ENCODE data around the gene CAMK1D.
A peak's percentile ranks its signal among the peaks of the same experiment; 100 is the strongest.

The CAMK1D gene

DNA sequence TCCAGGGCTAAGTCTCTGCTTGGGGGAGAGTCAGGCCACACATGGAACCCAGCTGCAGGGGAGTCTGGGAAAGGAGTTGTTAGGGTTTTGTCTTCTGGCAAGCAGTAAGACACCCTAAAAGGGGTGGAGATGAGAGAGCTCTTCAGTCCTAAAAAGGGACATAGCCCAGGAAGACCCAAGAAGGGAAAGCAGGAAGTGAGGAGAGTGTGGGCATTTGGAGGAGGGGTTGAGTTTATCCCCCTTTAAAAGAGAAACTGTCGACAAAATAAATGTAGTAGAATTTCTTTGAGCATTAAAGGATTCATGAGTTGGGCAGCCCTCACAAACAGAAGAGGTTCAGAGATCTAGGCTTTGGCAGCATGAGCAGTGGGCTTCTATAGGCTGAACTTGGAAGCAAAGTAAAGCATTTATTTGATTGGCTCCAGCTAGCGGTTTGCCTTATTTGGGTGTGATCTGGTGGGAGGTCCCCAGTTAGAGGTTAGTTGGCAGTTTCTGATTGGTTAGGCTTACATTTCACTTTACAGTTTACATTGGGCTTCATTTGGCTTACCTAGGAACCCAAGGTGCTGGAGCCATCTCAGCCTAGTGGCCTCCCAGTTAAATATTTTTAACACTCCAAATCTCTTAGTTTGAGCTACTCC lies 246.7 kb downstream of the CAMK1D start:
- Mint-ChIP-seq H3K9me3 (peaks cover 10% of the 10 kb centered on the region), H3K4me1 (ENCODE audit: low read depth) (peaks cover 50% of the 10 kb centered on the region), H3K36me3 (ENCODE audit: low read depth) (peaks cover 24% of the 10 kb centered on the region), H3K27me3 (no peaks in the 10 kb centered on the region), H3K27ac (no peak overlapping the region), H3K4me3 (no peak overlapping the region)

DNA sequence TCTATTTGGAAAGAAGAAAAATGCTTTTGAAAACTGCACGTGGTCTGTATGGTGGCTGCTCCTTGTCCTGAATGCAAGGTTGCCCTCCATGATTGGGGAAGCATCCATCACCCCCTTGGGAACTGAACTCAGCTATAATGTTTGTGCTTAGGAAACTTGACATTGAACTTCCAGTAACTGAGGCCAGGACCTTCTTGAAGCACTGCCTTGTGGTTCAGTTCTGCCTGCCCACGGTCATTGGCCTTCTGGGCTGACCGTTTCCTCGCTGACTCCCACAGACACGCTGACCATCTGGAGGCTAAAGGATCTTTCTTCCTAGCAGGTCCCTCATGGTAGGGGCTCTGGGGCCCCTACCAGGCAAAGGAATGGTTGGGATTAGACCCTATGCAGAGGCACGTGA lies 247.8 kb downstream of the CAMK1D start:
- Mint-ChIP-seq H3K4me3 (no peak overlapping the region), H3K27ac (no peak overlapping the region), H3K36me3 (ENCODE audit: low read depth) (peaks cover 24% of the 10 kb centered on the region), H3K4me1 (ENCODE audit: low read depth) (peaks cover 46% of the 10 kb centered on the region), H3K27me3 (no peaks in the 10 kb centered on the region), H3K9me3 (peaks cover 10% of the 10 kb centered on the region)

DNA sequence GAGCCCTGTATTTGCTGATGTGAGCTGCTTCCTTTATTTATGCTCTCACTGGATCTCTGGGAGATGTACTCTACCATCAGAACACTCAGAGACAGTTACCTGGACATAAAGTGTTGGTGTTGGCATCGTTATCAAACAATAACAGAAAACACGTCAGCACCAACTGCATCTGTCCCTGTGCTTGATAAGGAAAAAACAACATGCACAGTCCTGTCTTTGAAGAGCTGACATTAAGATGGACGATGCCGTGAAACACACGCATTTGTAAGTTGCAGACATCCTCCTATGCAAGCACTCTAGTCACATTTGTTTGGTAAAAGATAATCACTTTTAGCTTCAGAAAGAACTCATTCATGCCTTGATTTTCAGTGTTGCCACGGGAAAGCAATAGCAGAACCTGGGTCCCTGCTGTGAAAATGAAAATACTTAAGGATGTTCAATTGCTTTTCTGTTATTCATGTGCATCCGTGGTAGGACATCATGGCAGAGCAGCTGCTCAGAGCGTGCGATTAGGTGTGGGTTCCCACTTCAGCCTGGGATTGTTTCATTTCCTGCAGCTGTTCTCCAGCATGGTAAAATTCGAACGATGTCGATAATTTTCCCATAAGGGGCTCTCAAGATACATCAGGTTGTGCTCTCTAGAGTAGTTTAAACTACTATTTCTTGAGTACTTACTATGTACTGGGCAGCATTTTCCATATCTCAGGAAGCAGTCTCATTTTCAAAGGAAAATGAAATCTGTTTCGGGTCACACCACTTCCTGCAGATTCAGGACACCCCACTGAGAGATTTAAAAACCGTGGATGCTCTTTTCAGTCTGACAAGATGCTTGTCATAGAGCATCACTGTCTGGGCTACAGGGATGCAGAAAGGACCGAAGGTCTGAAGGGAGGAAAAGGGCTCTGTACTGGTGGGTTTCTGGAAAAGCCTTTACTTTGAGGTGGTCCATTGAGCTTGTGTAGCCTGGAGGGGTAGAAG lies 248.7 kb downstream of the CAMK1D start:
- Mint-ChIP-seq H3K9me3 (peaks cover 10% of the 10 kb centered on the region), H3K4me1 (ENCODE audit: low read depth) (peaks cover 45% of the 10 kb centered on the region), H3K27me3 (no peaks in the 10 kb centered on the region), H3K27ac (no peak overlapping the region), H3K4me3 (no peak overlapping the region), H3K36me3 (ENCODE audit: low read depth) (peaks cover 24% of the 10 kb centered on the region)

DNA sequence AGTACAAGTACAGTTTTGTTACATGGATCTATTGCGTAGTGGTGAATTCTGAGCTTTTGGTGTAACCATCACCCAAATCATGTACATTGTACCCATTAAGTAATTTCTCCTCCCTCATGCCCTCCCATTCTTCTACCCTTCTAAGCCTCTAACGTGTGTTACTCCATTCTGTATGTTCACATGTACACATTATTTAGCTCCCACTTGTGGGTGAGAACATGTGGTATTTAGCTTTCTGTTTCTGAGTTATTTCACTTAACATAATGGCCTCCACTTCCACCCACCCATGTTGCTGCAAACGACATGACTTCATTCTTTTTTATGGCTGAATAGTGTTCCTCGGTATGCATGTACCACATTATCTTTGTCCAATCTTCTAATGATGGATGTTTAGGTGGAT lies 251.3 kb downstream of the CAMK1D start:
- Mint-ChIP-seq H3K36me3 (ENCODE audit: low read depth) (peaks cover 13% of the 10 kb centered on the region), H3K27me3 (no peaks in the 10 kb centered on the region), H3K9me3 (peaks cover 3% of the 10 kb centered on the region), H3K4me3 (no peak overlapping the region), H3K4me1 (ENCODE audit: low read depth) (peaks cover 31% of the 10 kb centered on the region), H3K27ac (no peak overlapping the region)

DNA sequence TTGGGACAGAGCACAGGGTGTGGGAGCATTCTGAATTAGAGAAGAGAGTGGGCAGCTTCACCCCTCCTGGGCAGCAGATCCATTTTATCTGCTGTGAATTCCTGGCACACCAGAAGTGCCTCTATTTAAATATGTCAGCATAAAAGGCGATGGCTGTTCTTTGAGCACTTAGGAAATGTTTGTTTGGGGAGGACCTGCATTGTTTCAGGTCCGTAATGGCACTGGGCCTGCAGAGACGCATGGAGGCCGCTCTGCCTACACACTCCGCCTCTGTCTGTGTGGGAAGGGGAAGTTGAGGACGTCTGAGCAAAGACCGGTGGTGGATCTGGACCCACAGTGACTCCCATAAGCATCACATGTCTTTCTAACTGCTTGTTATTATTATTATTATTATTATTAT lies 253.2 kb downstream of the CAMK1D start:
- peaks cover 35% of the 10 kb centered on the region for H3K4me1 Mint-ChIP-seq (ENCODE audit: low read depth)
- H3K9me3 Mint-ChIP-seq = no peaks in the 10 kb centered on the region
- no peak overlapping the region for H3K4me3 Mint-ChIP-seq
- no peaks in the 10 kb centered on the region for H3K27me3 Mint-ChIP-seq
- H3K36me3 Mint-ChIP-seq (ENCODE audit: low read depth) = peaks cover 10% of the 10 kb centered on the region
- no peak overlapping the region for H3K27ac Mint-ChIP-seq

DNA sequence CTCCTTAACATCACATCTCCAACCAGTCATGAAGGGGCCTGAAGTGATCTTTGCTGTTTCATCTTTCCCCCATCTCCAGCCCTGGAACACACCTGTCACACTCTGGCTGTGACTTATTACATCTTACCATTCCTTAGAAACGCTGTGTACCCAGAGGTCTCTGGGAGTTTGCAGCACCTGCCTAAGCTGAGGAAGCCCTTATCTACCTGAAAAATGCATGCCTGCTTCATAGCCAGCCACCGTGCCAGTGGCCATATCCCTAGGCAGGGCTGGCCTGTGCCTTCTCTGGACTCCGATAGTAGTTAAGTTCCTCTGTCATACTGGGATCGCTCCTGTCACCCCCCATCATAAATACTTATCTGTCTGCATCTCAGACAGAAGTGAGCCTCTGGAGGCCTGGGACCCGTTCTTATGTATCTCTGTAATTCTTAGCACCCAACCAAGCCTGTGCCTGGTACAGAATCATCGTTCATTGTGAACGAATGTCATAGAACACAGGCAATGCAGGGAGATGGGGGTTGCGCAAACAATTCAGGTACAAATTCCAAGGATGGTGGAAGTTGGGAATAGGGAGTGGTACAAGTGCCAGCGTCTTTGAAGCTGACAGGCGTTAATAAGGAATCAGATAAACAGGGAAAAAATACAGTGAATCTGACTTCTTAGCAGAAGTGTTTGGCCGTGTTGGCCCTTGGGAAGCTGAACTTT lies 254.6 kb downstream of the CAMK1D start:
- Mint-ChIP-seq H3K4me3 (no peak overlapping the region), H3K9me3 (no peaks in the 10 kb centered on the region), H3K27me3 (no peaks in the 10 kb centered on the region), H3K36me3 (ENCODE audit: low read depth) (peaks cover 10% of the 10 kb centered on the region), H3K4me1 (ENCODE audit: low read depth) (peaks cover 23% of the 10 kb centered on the region), H3K27ac (no peak overlapping the region)

DNA sequence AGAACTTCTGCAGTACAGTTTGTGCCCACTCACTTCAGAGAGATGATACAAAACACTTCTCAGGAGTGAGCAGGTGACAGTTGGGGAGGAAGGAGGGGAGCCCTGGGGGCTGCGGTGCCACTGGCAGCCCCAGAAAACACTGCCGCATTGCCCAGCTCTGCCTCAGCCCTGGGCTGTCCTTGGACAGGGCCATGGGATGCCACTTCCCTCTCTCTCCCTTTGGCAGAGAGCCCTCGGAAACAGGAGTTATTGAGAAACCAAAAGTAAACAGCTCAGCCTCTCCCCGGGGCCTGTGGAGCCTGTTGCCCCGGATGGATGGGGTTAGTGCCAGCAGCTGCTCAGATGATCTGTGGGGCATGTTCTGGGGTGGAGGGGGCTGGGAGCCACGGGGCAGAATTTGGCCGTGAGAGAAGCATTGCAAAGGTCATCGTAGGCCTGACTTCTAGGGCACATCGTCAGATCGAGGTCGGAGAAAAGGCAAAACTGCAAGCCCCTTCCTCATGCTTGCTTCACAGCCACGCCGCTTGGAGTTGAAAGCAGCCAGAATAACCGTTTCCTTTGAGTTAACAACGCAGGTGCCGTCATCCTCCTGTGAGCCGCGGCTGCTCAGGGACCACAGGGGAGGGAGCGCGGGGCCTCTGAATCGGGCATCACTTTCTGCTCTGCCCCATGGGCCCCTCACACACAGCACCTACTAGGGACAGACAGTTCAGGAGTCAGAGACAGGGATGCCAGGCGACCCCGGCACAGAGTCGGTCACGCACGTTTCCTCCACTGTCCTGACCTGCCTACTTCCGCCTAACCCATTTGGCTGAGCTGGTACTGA lies 256.4 kb downstream of the CAMK1D start:
- Mint-ChIP-seq H3K36me3 (ENCODE audit: low read depth) (peaks cover 2% of the 10 kb centered on the region), H3K4me1 (ENCODE audit: low read depth) (peaks cover 23% of the 10 kb centered on the region), H3K27ac (peak overlapping the region; percentile 98), H3K4me3 (peak overlapping the region; percentile 81), H3K9me3 (no peaks in the 10 kb centered on the region), H3K27me3 (no peaks in the 10 kb centered on the region)

DNA sequence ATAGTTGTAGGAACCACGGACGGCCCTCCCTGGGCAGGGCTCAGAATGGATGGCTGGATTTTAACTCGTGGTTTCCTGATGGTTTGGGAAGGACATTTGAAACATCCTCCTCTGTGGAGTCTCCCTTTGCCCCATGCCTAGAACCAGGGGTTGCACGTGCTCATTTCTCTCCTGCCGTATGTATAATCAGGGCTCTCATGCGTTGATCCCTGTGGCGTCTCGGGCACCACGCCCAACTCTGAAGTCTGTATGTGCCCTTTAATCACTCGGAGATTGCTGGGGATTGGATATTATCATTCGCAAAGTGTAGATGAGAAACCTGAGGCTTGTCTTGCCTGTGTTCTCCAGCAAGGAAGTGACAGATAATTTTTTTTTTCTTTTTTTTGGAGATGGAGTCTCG lies 257.1 kb downstream of the CAMK1D start:
- no peaks in the 10 kb centered on the region for H3K9me3 Mint-ChIP-seq
- H3K27ac Mint-ChIP-seq = peak overlapping the region; percentile 98
- no peaks in the 10 kb centered on the region for H3K27me3 Mint-ChIP-seq
- H3K36me3 Mint-ChIP-seq (ENCODE audit: low read depth) = no peaks in the 10 kb centered on the region
- peak overlapping the region; percentile 81 for H3K4me3 Mint-ChIP-seq
- H3K4me1 Mint-ChIP-seq (ENCODE audit: low read depth) = peaks cover 23% of the 10 kb centered on the region

DNA sequence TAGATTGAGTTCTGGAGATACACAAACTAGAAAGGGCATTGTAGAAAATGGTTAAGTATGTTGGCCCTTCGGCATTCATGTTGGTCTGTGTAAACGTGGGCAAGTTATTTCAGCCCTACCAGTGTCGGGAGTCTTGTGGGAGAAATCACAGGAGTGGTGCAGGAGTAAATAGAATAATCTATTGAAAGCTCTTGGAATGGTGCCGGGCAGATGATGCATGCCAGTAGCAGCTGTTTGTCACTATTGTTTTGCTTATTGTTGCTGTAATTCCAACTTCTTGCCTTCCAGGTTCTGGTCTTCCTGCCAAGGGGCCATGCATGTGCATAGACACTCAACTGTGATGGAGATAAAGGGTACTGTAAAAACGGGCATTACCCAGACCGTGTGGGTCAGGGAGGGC lies 259.4 kb downstream of the CAMK1D start:
- H3K36me3 Mint-ChIP-seq (ENCODE audit: low read depth) = no peaks in the 10 kb centered on the region
- H3K4me3 Mint-ChIP-seq = no peak overlapping the region
- H3K4me1 Mint-ChIP-seq (ENCODE audit: low read depth) = peaks cover 23% of the 10 kb centered on the region
- H3K27me3 Mint-ChIP-seq = no peaks in the 10 kb centered on the region
- H3K27ac Mint-ChIP-seq = no peak overlapping the region
- no peaks in the 10 kb centered on the region for H3K9me3 Mint-ChIP-seq

DNA sequence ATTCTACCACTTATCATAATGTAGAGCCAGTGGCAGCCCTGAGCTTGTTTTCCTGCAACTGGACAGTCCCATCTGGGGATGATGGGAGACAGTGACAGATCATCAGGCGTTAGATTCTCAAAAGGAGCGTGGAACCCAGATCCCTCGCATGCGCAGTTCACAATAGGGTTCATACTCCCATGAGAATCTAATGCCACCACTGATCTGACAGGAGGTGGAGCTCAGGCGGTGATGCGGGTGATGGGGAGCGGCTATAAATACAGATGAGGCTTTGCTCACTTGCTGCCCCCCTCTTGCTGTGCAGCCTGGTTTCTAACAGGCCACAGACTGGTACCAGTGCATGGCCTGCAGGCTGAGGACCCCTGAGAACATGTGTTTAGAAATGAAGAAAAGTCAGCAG lies 260.1 kb downstream of the CAMK1D start:
- Mint-ChIP-seq H3K4me1 (ENCODE audit: low read depth) (peaks cover 23% of the 10 kb centered on the region), H3K4me3 (no peak overlapping the region), H3K9me3 (no peaks in the 10 kb centered on the region), H3K27me3 (no peaks in the 10 kb centered on the region), H3K27ac (no peak overlapping the region), H3K36me3 (ENCODE audit: low read depth) (no peaks in the 10 kb centered on the region)

DNA sequence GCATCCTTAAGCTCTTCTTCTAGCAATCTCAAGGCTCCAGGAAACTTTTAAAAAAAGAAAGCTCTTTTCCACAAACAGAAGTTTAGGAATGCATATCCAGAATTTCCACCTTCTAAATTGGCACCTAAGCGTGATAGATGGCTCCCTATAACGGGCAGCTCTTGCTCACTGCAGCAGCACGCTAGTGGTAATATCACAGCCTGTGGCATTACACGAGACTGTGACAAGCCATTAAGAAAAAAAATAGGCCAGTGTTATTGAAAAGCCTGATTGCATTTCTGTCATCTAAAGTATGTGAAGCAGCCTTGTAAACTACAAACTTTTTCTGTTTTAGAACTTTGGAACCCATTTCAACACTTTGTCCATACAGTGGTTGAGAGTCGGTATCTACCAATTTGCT lies 263.8 kb downstream of the CAMK1D start:
- Mint-ChIP-seq H3K4me3 (no peak overlapping the region), H3K4me1 (ENCODE audit: low read depth) (peaks cover 8% of the 10 kb centered on the region), H3K9me3 (no peaks in the 10 kb centered on the region), H3K36me3 (ENCODE audit: low read depth) (no peaks in the 10 kb centered on the region), H3K27me3 (no peaks in the 10 kb centered on the region), H3K27ac (no peak overlapping the region)

DNA sequence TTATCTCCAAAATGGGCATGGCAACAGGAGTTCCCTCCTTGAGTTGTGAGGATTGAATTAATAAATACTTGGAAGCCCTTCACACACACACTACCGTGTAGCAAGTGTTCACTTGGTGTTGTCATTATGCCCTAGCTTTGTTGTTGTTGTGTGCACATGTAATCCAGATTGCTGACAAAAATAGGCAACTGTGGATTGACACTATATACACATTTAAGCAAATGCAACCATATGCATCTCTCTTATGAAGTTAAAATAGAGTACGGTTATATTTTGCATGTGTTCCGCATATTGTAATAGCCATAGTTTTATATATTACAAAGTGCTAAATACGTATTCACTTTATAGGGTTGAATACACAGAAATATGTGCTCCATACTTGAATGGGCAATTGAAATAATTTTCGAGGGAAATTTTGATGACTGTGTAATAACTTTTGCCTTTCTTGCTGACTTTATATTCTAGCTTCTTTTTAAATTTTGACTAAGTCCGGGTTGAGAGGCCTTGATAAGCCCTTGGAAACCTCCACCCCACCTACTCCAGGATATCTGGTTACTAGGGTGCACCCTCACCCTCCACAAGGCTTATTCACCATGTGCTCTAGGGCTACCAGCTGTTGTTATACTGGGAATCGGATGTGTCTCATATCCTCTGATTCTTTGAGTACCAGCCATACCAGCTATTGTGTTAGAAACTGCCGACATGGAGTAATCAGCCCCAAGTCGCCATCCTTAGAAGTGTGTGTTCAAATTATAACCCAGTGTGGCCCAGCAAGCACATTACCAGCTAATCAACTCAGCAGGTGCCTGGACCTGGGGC lies 265.0 kb downstream of the CAMK1D start:
- no peak overlapping the region for H3K27ac Mint-ChIP-seq
- peaks cover 8% of the 10 kb centered on the region for H3K4me1 Mint-ChIP-seq (ENCODE audit: low read depth)
- H3K9me3 Mint-ChIP-seq = no peaks in the 10 kb centered on the region
- H3K36me3 Mint-ChIP-seq (ENCODE audit: low read depth) = no peaks in the 10 kb centered on the region
- H3K4me3 Mint-ChIP-seq = no peak overlapping the region
- H3K27me3 Mint-ChIP-seq = no peaks in the 10 kb centered on the region

DNA sequence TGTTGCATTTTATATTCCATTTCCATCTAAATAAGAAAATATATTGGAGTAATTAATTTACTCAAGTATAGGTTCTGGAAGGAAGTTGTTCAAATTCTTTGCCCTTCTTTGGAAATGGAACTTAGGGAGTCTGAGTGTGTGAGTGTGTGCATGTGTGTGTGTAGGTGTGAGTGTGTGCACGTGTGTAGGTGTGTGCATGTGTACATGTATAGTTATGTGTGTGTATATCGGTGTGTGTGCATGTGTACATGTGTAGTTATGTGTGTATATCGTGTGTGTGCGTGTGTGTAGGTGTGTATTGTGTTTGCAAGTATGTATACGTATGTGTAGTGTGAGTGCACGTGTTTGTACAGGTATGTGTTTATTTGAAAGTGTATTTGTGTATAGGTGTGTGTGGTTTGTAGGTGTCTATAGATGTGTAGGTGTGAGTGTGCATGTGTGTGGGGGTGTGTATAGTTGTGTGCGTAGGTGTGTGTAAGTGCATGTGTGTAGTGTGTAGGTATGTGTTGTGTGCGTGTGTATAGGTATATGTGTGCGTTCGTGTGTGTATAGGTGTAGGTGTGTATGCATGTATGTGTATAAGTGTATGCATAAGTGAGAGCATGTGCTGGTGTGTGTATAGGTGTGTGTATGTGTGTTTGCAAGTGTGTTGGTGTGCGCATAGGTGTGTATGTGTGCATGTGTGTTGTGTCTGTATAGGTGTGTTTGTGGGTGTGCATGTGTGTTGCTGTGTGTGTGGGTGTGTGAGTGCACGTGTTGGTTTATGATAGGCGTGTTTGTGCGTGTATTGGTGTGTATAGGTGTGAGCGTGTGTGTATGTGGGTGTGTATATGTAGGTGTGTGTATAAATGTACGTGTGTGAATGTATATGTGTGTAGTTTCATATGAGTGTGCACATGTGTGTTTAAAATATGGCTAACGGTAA lies 266.2 kb downstream of the CAMK1D start:
- Mint-ChIP-seq H3K27ac (no peak overlapping the region), H3K9me3 (no peaks in the 10 kb centered on the region), H3K4me3 (no peak overlapping the region), H3K36me3 (ENCODE audit: low read depth) (no peaks in the 10 kb centered on the region), H3K27me3 (no peaks in the 10 kb centered on the region), H3K4me1 (ENCODE audit: low read depth) (peaks cover 16% of the 10 kb centered on the region)

Measured in stimulated activated naive CD8-positive, alpha-beta T cell treated with anti-CD3 and anti-CD28 coated beads, Interleukin-15, Interleukin-2, amounts not matched to agents 100 ng/mL and 50 ng/mL, for 24 hours (primary cell).